GM10266 (cell line): ENCODE results near the gene DGKB.
A peak's percentile ranks its signal among the peaks of the same experiment; 100 is the strongest.

ENCODE experiments used
- DNase-seq: peaks from one replicate; pipeline ENCODE4 v3.0.0; 2012; ENCODE audit errors: extremely low spot score
- CTCF ChIP-seq: IDR thresholded peaks from 2 replicates; pipeline ENCODE4 v1.5.1; 2012; ENCODE audit warnings: mild to moderate bottlenecking, low read depth; ENCODE audit not compliant: control insufficient read depth, insufficient read depth; ENCODE audit errors: missing control alignments

The DGKB gene

GRCh38 chr7:14717169-14717568 is 185.4 kb downstream of the DGKB start:
- no peak for TF ChIP-seq CTCF
- no peak for DNase-seq

- peak; percentile 8 for DNase-seq
These were observed 188.3 kb downstream of the DGKB start for GRCh38 chr7:14714161-14714728.

GRCh38 chr7:14698239-14698638 is 204.3 kb downstream of the DGKB start:
- TF ChIP-seq CTCF, result no peak
- DNase-seq, result no peak

More at GRCh38 chr7:14714161-14714728, 188.3 kb downstream of the DGKB start:
- no peak for TF ChIP-seq CTCF

- no peak for TF ChIP-seq CTCF
- no peak for DNase-seq
These were observed 204.9 kb downstream of the DGKB start for GRCh38 chr7:14697684-14698083.

GRCh38 chr7:14691597-14692203 is 210.9 kb downstream of the DGKB start:
- DNase-seq, result peak; percentile 7
- TF ChIP-seq CTCF, result peak; percentile 78

GRCh38 chr7:14691034-14691433 is 211.5 kb downstream of the DGKB start:
- DNase-seq, result no peak
- no peak for TF ChIP-seq CTCF

- no peak for DNase-seq
- TF ChIP-seq CTCF, result no peak
These were observed 212.1 kb downstream of the DGKB start for GRCh38 chr7:14690486-14690885.
